ENCODE data around the gene GSTA5.

The GSTA5 gene

DNA sequence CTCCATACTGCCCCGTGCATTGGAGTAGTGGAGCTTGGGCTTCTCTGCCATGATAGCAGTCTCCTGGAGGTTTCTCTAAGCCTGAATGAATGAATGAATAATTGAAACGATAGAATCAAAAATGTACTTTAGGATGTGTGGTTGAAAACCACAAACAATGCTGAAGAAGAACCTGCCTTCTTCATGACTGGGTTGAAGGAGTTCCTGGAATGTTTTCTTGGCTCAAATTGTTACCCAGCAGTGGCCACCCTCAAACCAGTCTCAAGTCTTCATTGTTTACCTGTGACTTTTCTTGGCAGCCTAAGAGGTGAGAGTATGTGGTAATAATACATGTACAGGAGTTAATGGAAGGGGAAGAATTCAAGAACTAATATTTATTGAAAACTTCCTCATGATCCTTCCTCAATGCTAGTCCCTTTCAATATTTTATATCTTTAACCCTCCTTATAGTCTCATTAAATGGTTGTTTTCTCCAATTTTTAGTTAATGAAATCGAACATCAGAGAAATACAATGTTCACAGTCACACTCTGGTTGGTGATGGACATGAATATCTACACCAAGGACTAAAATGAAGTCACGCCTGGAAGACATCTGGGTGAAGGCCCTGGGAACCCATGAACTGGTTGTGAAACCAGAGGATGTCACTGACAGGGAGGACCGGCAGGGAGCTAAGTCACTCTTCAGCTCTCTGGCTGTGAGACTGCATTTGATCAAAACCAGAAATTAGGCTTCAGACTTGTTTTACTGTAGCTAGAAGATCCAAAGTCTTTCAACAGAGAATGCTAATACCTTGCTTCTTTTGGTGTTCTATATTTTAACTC lies at the start of gene GSTA5:
TSS of gene GSTA5 (minus strand) at position 51 of the 823 bp plus-strand sequence.
- intact Hi-C loops (cut with DNase I; ENCODE audit: low total_unique reads) = no loop called here

DNA sequence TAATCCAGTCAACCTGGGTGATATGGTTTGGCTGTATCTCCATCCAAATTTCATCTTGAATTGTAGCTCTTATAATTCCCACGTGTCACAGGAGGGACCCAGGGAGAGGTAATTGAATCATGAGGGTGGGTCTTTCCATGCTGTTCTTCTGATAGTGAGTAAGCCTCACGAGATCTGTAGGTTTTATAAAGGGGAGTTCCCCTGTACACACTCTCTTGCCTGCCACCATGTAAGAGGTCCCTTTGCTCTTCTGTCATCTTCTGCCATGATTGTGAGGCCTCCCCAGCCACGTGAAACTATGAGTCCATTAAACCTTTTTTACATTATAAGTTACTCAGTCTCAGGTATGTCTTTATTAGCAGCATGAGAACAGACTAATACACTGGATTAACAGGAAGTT lies 49.4 kb upstream of the GSTA5 start:
- no peak overlapping the region for H3K4me3 ChIP-seq
- intact Hi-C loops (cut with DNase I; ENCODE audit: low total_unique reads) = no loop called here
- no peaks in the 10 kb centered on the region for H3K27me3 ChIP-seq
- TF ChIP-seq, protein P1, sequence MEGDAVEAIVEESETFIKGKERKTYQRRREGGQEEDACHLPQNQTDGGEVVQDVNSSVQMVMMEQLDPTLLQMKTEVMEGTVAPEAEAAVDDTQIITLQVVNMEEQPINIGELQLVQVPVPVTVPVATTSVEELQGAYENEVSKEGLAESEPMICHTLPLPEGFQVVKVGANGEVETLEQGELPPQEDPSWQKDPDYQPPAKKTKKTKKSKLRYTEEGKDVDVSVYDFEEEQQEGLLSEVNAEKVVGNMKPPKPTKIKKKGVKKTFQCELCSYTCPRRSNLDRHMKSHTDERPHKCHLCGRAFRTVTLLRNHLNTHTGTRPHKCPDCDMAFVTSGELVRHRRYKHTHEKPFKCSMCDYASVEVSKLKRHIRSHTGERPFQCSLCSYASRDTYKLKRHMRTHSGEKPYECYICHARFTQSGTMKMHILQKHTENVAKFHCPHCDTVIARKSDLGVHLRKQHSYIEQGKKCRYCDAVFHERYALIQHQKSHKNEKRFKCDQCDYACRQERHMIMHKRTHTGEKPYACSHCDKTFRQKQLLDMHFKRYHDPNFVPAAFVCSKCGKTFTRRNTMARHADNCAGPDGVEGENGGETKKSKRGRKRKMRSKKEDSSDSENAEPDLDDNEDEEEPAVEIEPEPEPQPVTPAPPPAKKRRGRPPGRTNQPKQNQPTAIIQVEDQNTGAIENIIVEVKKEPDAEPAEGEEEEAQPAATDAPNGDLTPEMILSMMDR (IDR thresholded peaks at IDR 0.05) = no peak
- no peak overlapping the region for H3K27ac ChIP-seq
- H3K36me3 ChIP-seq = no peaks in the 10 kb centered on the region
- no peaks in the 10 kb centered on the region for H3K4me1 ChIP-seq
- no peaks in the 10 kb centered on the region for H3K9me3 ChIP-seq
- DNase-seq = no peak

More for the DNA sequence above, at the start of gene GSTA5:
- Histone ChIP-seq H3K36me3 (no peaks in the 10 kb centered on the region), H3K27me3 (no peaks in the 10 kb centered on the region), H3K4me1 (no peaks in the 10 kb centered on the region), H3K4me3 (no peak within 1 kb of the TSS), H3K27ac (no peak within 1 kb of the TSS), H3K9me3 (no peaks in the 10 kb centered on the region)
- TF ChIP-seq, protein P1 (IDR thresholded peaks at IDR 0.05) = no peak
- DNase-seq = no peak

DNA sequence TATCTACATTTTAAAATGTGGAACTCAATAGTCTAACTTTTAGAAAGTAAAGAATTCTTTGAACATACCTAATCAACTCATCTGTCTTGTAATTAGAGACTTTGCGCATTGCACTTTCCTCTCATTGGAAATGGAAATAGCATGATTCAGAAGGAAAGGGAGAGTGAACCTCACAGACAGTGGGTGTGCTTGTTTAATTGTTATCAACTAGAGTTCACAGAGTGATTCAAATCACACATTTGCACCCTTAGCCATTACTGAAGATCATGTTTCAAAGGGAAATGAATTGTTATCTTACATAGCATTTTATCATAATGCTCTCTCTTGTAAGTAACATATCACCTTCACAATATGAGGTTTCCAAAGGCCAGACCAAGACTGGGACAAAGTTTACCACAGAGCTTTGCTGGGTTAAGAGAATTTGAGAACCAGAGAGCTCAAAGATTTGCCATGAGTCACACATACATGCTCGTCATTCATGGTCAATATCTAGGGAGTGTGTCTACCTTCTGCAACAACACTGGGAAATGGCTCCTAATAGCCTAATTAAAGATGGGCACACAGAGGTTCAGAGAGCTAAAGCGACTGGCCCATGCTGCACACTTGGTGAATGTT lies 47.4 kb upstream of the GSTA5 start:
- TF ChIP-seq, protein P1 (IDR thresholded peaks at IDR 0.05) = no peak
- Histone ChIP-seq H3K4me1 (no peaks in the 10 kb centered on the region), H3K27ac (no peak overlapping the region), H3K27me3 (no peaks in the 10 kb centered on the region), H3K4me3 (no peak overlapping the region), H3K36me3 (no peaks in the 10 kb centered on the region), H3K9me3 (no peaks in the 10 kb centered on the region)
- intact Hi-C loops (cut with DNase I; ENCODE audit: low total_unique reads) = no loop called here
- no peak for DNase-seq

DNA sequence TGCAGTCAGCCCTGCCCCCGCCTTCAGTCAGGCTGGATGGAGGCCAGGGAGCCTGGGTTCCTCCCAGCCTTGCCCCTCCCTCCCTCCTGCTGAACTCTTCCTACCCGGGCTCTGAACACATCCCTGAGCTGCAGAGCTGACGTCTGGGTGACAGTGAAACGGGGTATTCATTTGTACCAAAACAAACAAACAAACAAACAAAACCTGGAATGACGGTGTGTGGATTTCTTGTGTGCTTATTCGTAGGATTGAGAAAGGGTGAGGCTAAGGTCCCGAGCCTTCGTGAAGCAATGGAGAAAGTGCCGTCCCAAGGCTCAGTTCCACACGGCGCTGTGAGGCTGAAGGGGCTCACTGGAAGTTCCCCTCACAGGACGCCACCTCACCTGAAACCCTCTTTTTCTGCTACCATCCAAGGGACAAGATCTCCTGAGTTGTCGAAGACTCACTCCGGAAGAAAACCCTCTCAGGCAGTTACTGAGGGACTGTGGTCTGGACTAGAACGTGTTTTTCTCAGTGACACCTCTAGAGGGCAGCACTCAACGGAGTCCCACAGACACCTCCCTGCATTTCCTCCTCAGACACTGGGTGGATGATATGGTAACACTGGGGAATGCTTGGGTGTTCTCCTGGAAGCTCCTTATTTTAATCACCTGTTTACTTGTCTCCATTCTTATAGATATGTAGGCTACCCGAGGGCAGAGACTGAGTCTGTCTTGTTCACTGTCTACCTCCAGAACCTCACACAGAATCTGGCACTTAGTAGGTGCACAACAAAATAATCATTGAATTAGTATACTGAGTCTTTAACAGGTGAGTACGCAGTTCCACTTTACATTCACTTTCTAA lies 41.6 kb upstream of the GSTA5 start:
- TF ChIP-seq, protein P1 (IDR thresholded peaks at IDR 0.05) = peak; percentile 64 to 81
- peaks cover 0 to 4% (median 0%) of the 10 kb centered on the region in 4 donors for H3K4me1 ChIP-seq
- H3K4me3 ChIP-seq = peak overlapping the region; percentile 51 to 68
- H3K9me3 ChIP-seq = no peaks in the 10 kb centered on the region
- DNase-seq = peak; percentile 64 to 80
- intact Hi-C loops (cut with DNase I; ENCODE audit: low total_unique reads) = no loop called here
- H3K27me3 ChIP-seq = no peaks in the 10 kb centered on the region
- H3K27ac ChIP-seq = peak overlapping the region; percentile 64 to 68
- H3K36me3 ChIP-seq = no peaks in the 10 kb centered on the region

DNA sequence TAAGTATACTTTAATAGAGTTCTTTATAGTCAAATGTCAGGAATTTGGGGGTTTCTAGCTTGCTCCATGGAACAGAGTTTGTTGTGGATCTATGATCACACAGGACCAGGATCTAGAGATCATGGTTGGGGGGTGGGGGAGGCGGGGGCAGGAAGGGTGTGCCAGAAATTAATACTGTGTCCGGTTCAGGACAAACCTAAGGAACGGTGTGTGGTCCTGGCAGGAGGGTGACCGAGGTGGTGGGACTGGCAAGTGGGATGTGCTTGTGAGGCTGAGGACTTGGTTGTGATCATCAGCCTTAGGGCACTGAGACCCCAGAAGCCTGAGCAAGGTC lies 41.0 kb upstream of the GSTA5 start:
- Histone ChIP-seq H3K27ac (peak overlapping the region; percentile 64 to 68), H3K4me1 (peaks cover 0 to 4% (median 0%) of the 10 kb centered on the region in 4 donors), H3K27me3 (no peaks in the 10 kb centered on the region), H3K4me3 (peak overlapping the region; percentile 51 to 68), H3K9me3 (no peaks in the 10 kb centered on the region), H3K36me3 (no peaks in the 10 kb centered on the region)
- TF ChIP-seq, protein P1 (IDR thresholded peaks at IDR 0.05) = no peak
- intact Hi-C loops (cut with DNase I; ENCODE audit: low total_unique reads) = no loop called here
- no peak for DNase-seq
